Activated naive CD8-positive, alpha-beta T cell treated with anti-CD3 and anti-CD28 coated beads, Interleukin-2, amount 10 ng/mL, durations not matched to agents 7 days and 5 days (primary cell): ENCODE data around the gene ZBTB5. TPM values are rescaled to one million over a fixed set of nuclear protein-coding genes. Genes with fewer than 3 reads are reported as not detected.

Source experiments
- ATAC-seq: fragments of 150-1000 bp; cut with Tn5 transposase; one replicate; pipeline ENCODE4 v1.10.0; 2021; ENCODE audit warnings: low read depth, moderate library complexity
- POLR2A ChIA-PET: fragments of 350-600 bp; sonication (Branson Sonifier 250); formaldehyde crosslinking; loops from one replicate; lab custom pipeline; 2021; ENCODE audit warnings: antibody characterized with exemption; lab: Charles Lee
- DNase-seq: peaks from one replicate; pipeline ENCODE4 v3.0.0; 2021
- H3K27ac Mint-ChIP-seq: one replicate; pipeline ENCODE4 v1.8.0; 2022; ENCODE audit warnings: mild to moderate bottlenecking, mixed read lengths
- H3K27me3 Mint-ChIP-seq: one replicate; pipeline ENCODE4 v1.8.0; 2022; ENCODE audit warnings: mild to moderate bottlenecking, moderate library complexity, mixed read lengths
- H3K36me3 Mint-ChIP-seq: one replicate; pipeline ENCODE4 v1.8.0; 2021; ENCODE audit warnings: mild to moderate bottlenecking, mixed read lengths
- H3K4me1 Mint-ChIP-seq: one replicate; pipeline ENCODE4 v1.8.0; 2021; ENCODE audit warnings: mixed read lengths
- H3K4me3 Mint-ChIP-seq: one replicate; pipeline ENCODE4 v1.8.0; 2022; ENCODE audit warnings: mild to moderate bottlenecking, moderate library complexity, mixed read lengths
- H3K9me3 Mint-ChIP-seq: one replicate; pipeline ENCODE4 v1.8.0; 2021; ENCODE audit warnings: mixed read lengths
- total RNA-seq, 2 experiments: library from RNA; stranded (reverse); gene quantifications; one replicate each; pipeline ENCODE4 v1.2.3, GENCODE V29; 2021

ZBTB5 gene
- total RNA-seq, 2 experiments from 2014 or later = 12.5 to 13.3 TPM

- H3K4me1 Mint-ChIP-seq = peaks cover 15% of the 10 kb centered on the region
- ATAC-seq (peak; percentile 98), DNase-seq (peak; percentile 93)
- H3K27me3 Mint-ChIP-seq = no peaks in the 10 kb centered on the region
- H3K27ac Mint-ChIP-seq = peak within 1 kb of the TSS; percentile 89
- peaks cover 10% of the 10 kb centered on the region for H3K36me3 Mint-ChIP-seq
- peak within 1 kb of the TSS; percentile 91 for H3K4me3 Mint-ChIP-seq
- POLR2A ChIA-PET = interaction anchor here (1.5 to 1.9 kb wide), 2 partner anchors 12 to 42 kb away, joined by 3 to 12 read pairs; partner anchors contain the start of gene ZBTB5
- H3K9me3 Mint-ChIP-seq = no peaks in the 10 kb centered on the region
Measured at GRCh38 chr9:37422289-37423104, 42.8 kb downstream of the ZBTB5 start, which contains the start of gene GRHPR. GRHPR (plus strand) TSS chr9:37422696; CDS start chr9:37422751, 55 bp downstream.

GRCh38 chr9:37421914-37422288, 43.3 kb downstream of the ZBTB5 start:
- H3K27me3 Mint-ChIP-seq = no peaks in the 10 kb centered on the region

GRCh38 chr9:37420271-37421215, 44.7 kb downstream of the ZBTB5 start:
- Mint-ChIP-seq H3K4me1 (peaks cover 14% of the 10 kb centered on the region), H3K27me3 (no peaks in the 10 kb centered on the region), H3K27ac (no peak overlapping the region), H3K4me3 (no peak overlapping the region), H3K36me3 (no peaks in the 10 kb centered on the region), H3K9me3 (no peaks in the 10 kb centered on the region)
- POLR2A ChIA-PET = interaction anchor here (0.6 kb wide), 1 partner anchor 470 kb away, joined by 3 read pairs; no protein-coding TSS in a partner anchor
- DNase-seq = no peak
- ATAC-seq = no peak

More at GRCh38 chr9:37421914-37422288, 43.3 kb downstream of the ZBTB5 start:
- Mint-ChIP-seq H3K4me3 (peak overlapping the region; percentile 91), H3K36me3 (peaks cover 8% of the 10 kb centered on the region), H3K4me1 (peaks cover 15% of the 10 kb centered on the region), H3K27ac (peak overlapping the region; percentile 89), H3K9me3 (no peaks in the 10 kb centered on the region)
- POLR2A ChIA-PET = interaction anchor here (0.5 to 1.9 kb wide), 3 partner anchors 11 to 113 kb away, joined by 3 to 12 read pairs (median 4); partner anchors contain the start of gene ZBTB5
- ATAC-seq (no peak), DNase-seq (no peak)

GRCh38 chr9:37419204-37419603, 46.0 kb downstream of the ZBTB5 start:
- ATAC-seq = no peak
- Mint-ChIP-seq H3K27me3 (peaks cover 3% of the 10 kb centered on the region), H3K36me3 (no peaks in the 10 kb centered on the region), H3K27ac (no peak overlapping the region), H3K4me1 (peaks cover 20% of the 10 kb centered on the region), H3K4me3 (no peak overlapping the region), H3K9me3 (no peaks in the 10 kb centered on the region)
- DNase-seq = no peak
- POLR2A ChIA-PET = no interaction called here

- no peak for ATAC-seq
- H3K9me3 Mint-ChIP-seq = no peaks in the 10 kb centered on the region
- no peak overlapping the region for H3K27ac Mint-ChIP-seq
- DNase-seq = no peak
- H3K4me3 Mint-ChIP-seq = no peak overlapping the region
- POLR2A ChIA-PET = interaction anchor here (1.1 kb wide), 1 partner anchor 48 kb away, joined by 4 read pairs; no protein-coding TSS in a partner anchor
- no peaks in the 10 kb centered on the region for H3K36me3 Mint-ChIP-seq
- peaks cover 13% of the 10 kb centered on the region for H3K4me1 Mint-ChIP-seq
- peaks cover 3% of the 10 kb centered on the region for H3K27me3 Mint-ChIP-seq
Measured at GRCh38 chr9:37417857-37418618, 47.2 kb downstream of the ZBTB5 start.

- Mint-ChIP-seq H3K9me3 (no peaks in the 10 kb centered on the region), H3K27ac (no peak overlapping the region), H3K4me3 (no peak overlapping the region), H3K4me1 (peaks cover 13% of the 10 kb centered on the region), H3K27me3 (peaks cover 3% of the 10 kb centered on the region), H3K36me3 (no peaks in the 10 kb centered on the region)
- DNase-seq (no peak), ATAC-seq (no peak)
- POLR2A ChIA-PET = no interaction called here
Measured at GRCh38 chr9:37417252-37417803, 47.9 kb downstream of the ZBTB5 start.

GRCh38 chr9:37415011-37415719, 50.1 kb downstream of the ZBTB5 start:
- POLR2A ChIA-PET = interaction anchor here (1.2 kb wide), 1 partner anchor 70 kb away, joined by 3 read pairs; no protein-coding TSS in a partner anchor
- H3K27ac Mint-ChIP-seq = peak overlapping the region; percentile 72

GRCh38 chr9:37414503-37414943, 50.7 kb downstream of the ZBTB5 start:
- ATAC-seq (no peak), DNase-seq (no peak)
- POLR2A ChIA-PET = no interaction called here
- Mint-ChIP-seq H3K4me3 (no peak overlapping the region), H3K27ac (no peak overlapping the region), H3K4me1 (peaks cover 10% of the 10 kb centered on the region), H3K9me3 (no peaks in the 10 kb centered on the region), H3K27me3 (peaks cover 3% of the 10 kb centered on the region), H3K36me3 (no peaks in the 10 kb centered on the region)

More at GRCh38 chr9:37415011-37415719, 50.1 kb downstream of the ZBTB5 start:
- peaks cover 3% of the 10 kb centered on the region for H3K27me3 Mint-ChIP-seq
- no peaks in the 10 kb centered on the region for H3K9me3 Mint-ChIP-seq
- ATAC-seq (peak; percentile 89), DNase-seq (peak; percentile 70)
- H3K36me3 Mint-ChIP-seq = no peaks in the 10 kb centered on the region
- peaks cover 8% of the 10 kb centered on the region for H3K4me1 Mint-ChIP-seq
- H3K4me3 Mint-ChIP-seq = peak overlapping the region; percentile 58

GRCh38 chr9:37413311-37413710, 51.9 kb downstream of the ZBTB5 start:
- Mint-ChIP-seq H3K36me3 (no peaks in the 10 kb centered on the region), H3K4me1 (peaks cover 13% of the 10 kb centered on the region), H3K27ac (no peak overlapping the region), H3K4me3 (no peak overlapping the region), H3K9me3 (no peaks in the 10 kb centered on the region), H3K27me3 (peaks cover 3% of the 10 kb centered on the region)
- DNase-seq (no peak), ATAC-seq (no peak)
- POLR2A ChIA-PET = no interaction called here

GRCh38 chr9:37412431-37413151, 52.7 kb downstream of the ZBTB5 start:
- no peak overlapping the region for H3K4me3 Mint-ChIP-seq
- POLR2A ChIA-PET = no interaction called here
- H3K9me3 Mint-ChIP-seq = no peaks in the 10 kb centered on the region

More at GRCh38 chr9:37412431-37413151, 52.7 kb downstream of the ZBTB5 start:
- Mint-ChIP-seq H3K4me1 (peaks cover 13% of the 10 kb centered on the region), H3K27me3 (peaks cover 3% of the 10 kb centered on the region), H3K27ac (no peak overlapping the region), H3K36me3 (no peaks in the 10 kb centered on the region)
- no peak for ATAC-seq
- DNase-seq = no peak
